ENCODE results near the gene ASCC2. TPM values are rescaled to one million over a fixed set of nuclear protein-coding genes. Genes with fewer than 3 reads are reported as not detected.
"Not testable (repeated sequence)": the region's sequence is repeated elsewhere in the genome, so short reads cannot be mapped to it uniquely, and the experiment has no call there.

The ASCC2 gene
- total and polyA plus RNA-seq, 2 experiments from 2014 or later, result 23.0 to 49.7 TPM

GRCh38 chr22:29833392-29833965 lies 4.6 kb downstream of the ASCC2 start:
- H3K9me3 ChIP-seq (ENCODE audit: low read depth), result no peaks in the 10 kb centered on the region
- H3K27ac ChIP-seq, result peak overlapping the region; percentile 57
- no peaks in the 10 kb centered on the region for H3K27me3 ChIP-seq
- peak in 1 of 2 donors; percentile 41 for DNase-seq (ENCODE audit: low read depth in 1 of 2, low spot score in 1 of 2)
- peaks cover 29% of the 10 kb centered on the region for H3K4me1 ChIP-seq (ENCODE audit: low read depth)
- TF ChIP-seq CTCF (IDR thresholded peaks at IDR 0.05; ENCODE audit: low read depth, low read length), result no peak
- no peak overlapping the region for H3K4me3 ChIP-seq
- no peaks in the 10 kb centered on the region for H3K36me3 ChIP-seq

- Histone ChIP-seq H3K27me3 (no peaks in the 10 kb centered on the region), H3K27ac (peak overlapping the region; percentile 56), H3K4me3 (no peak overlapping the region), H3K36me3 (no peaks in the 10 kb centered on the region), H3K9me3 (ENCODE audit: low read depth) (no peaks in the 10 kb centered on the region), H3K4me1 (ENCODE audit: low read depth) (peaks cover 33% of the 10 kb centered on the region)
- TF ChIP-seq CTCF (IDR thresholded peaks at IDR 0.05; ENCODE audit: low read depth, low read length), result no peak
- no peak for DNase-seq (ENCODE audit: low read depth in 1 of 2, low spot score in 1 of 2)
These were observed 6.1 kb downstream of the ASCC2 start for GRCh38 chr22:29831958-29832357.

GRCh38 chr22:29831186-29831921 lies 6.7 kb downstream of the ASCC2 start:
- no peaks in the 10 kb centered on the region for H3K9me3 ChIP-seq (ENCODE audit: low read depth)
- H3K4me1 ChIP-seq (ENCODE audit: low read depth), result peaks cover 33% of the 10 kb centered on the region
- H3K4me3 ChIP-seq, result no peak overlapping the region
- H3K27me3 ChIP-seq, result no peaks in the 10 kb centered on the region
- H3K36me3 ChIP-seq, result no peaks in the 10 kb centered on the region
- no peak for TF ChIP-seq CTCF (IDR thresholded peaks at IDR 0.05; ENCODE audit: low read depth, low read length)
- peak overlapping the region; percentile 56 for H3K27ac ChIP-seq
- DNase-seq (ENCODE audit: low read depth in 1 of 2, low spot score in 1 of 2), result no peak

- Histone ChIP-seq H3K9me3 (ENCODE audit: low read depth) (no peaks in the 10 kb centered on the region), H3K27me3 (no peaks in the 10 kb centered on the region), H3K36me3 (no peaks in the 10 kb centered on the region), H3K4me3 (no peak overlapping the region), H3K27ac (no peak overlapping the region), H3K4me1 (ENCODE audit: low read depth) (peaks cover 33% of the 10 kb centered on the region)
- TF ChIP-seq CTCF (IDR thresholded peaks at IDR 0.05; ENCODE audit: low read depth, low read length), result no peak
- no peak for DNase-seq (ENCODE audit: low read depth in 1 of 2, low spot score in 1 of 2)
These were observed 7.5 kb downstream of the ASCC2 start for GRCh38 chr22:29830585-29830984.

- H3K4me1 ChIP-seq (ENCODE audit: low read depth), result peaks cover 12% of the 10 kb centered on the region
- not testable (repeated sequence) for H3K27me3 ChIP-seq; H3K27ac ChIP-seq; H3K36me3 ChIP-seq; H3K4me3 ChIP-seq; H3K9me3 ChIP-seq (ENCODE audit: low read depth)
- DNase-seq (ENCODE audit: low read depth in 1 of 2, low spot score in 1 of 2), result peak; percentile 40 to 83
These were observed 10.3 kb downstream of the ASCC2 start for GRCh38 chr22:29827726-29828125.

DNA sequence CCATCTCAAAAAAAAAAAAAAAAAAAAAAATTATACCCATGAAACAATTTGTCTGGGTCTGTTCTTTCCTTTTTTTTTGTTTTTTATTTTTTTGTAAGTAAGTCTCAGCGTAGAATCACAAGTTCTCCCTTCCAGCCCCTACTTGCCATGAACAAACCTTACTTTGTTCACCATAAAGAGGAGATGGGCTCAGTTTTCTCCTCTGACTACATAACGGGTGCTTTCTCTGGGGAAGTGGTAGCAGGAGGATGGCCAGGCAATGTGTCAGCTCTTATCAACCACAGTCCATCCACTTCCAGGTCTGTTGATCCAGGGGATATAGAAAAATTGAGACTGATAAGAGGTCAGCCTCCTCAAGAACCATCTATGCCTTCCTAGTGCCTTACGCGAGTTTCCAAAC lies 11.0 kb downstream of the ASCC2 start:
- TF ChIP-seq CTCF (IDR thresholded peaks at IDR 0.05; ENCODE audit: low read depth, low read length), result no peak
- H3K36me3 ChIP-seq, result peaks cover 5% of the 10 kb centered on the region
- peaks cover 8% of the 10 kb centered on the region for H3K4me1 ChIP-seq (ENCODE audit: low read depth)
- H3K4me3 ChIP-seq, result no peak overlapping the region
- no peak overlapping the region for H3K27ac ChIP-seq
- no peaks in the 10 kb centered on the region for H3K27me3 ChIP-seq
- H3K9me3 ChIP-seq (ENCODE audit: low read depth), result no peaks in the 10 kb centered on the region
- DNase-seq (ENCODE audit: low read depth in 1 of 2, low spot score in 1 of 2), result no peak

Measured in cardiac muscle cell (in vitro differentiated cells and primary cell).